Measurements from ENCODE around the gene PDCD1LG2. TPM values are rescaled to one million over a fixed set of nuclear protein-coding genes. Genes with fewer than 3 reads are reported as not detected.

PDCD1LG2 gene
- total RNA-seq, 1 experiment from 2014 or later: not detected

- Histone ChIP-seq H3K79me2 (ENCODE audit: insufficient read depth, low read length) (no peaks in the 10 kb centered on the region), H3K4me2 (ENCODE audit: insufficient read depth, insufficient read length, low read length) (no peak overlapping the region)
- no peak overlapping the region for H3K27ac Mint-ChIP-seq
Observed at GRCh38 chr9:5578698-5579085, 68.4 kb downstream of the PDCD1LG2 start.

More at GRCh38 chr9:5578698-5579085, 68.4 kb downstream of the PDCD1LG2 start:
- Histone ChIP-seq H2BK5ac (ENCODE audit: insufficient read length, low read length) (no peak overlapping the region), H3K79me1 (ENCODE audit: insufficient read depth, low read depth, low read length, poor library complexity, severe bottlenecking) (no peaks in the 10 kb centered on the region), H3K4me1 (ENCODE audit: insufficient read depth, low read length) (no peaks in the 10 kb centered on the region), H4K5ac (ENCODE audit: insufficient read length, low read depth, low read length) (no peak overlapping the region), H2BK12ac (ENCODE audit: insufficient read length, low read depth, low read length) (no peak overlapping the region), H2BK15ac (ENCODE audit: low read depth, low read length) (no peak overlapping the region), H3K23me2 (ENCODE audit: insufficient read length, low read depth, low read length, poor library complexity, severe bottlenecking) (no peaks in the 10 kb centered on the region), H2AFZ (ENCODE audit: low read length) (no peak overlapping the region), H3K56ac (ENCODE audit: insufficient read length, low read depth, low read length) (no peak overlapping the region), H3K4ac (ENCODE audit: low read depth, low read length) (no peak overlapping the region), H3K9me3 (ENCODE audit: control insufficient read depth, low read depth, low read length) (no peaks in the 10 kb centered on the region), H3K18ac (ENCODE audit: insufficient read length, low read depth, low read length) (no peak overlapping the region), H3K27ac (ENCODE audit: insufficient read length, low read depth, low read length) (no peak overlapping the region), H4K8ac (replicated peaks; ENCODE audit: insufficient read length, low read depth, low read length) (no peak overlapping the region), H2AK5ac (ENCODE audit: insufficient read length, low read length) (no peak overlapping the region), H3T11ph (ENCODE audit: low read length) (no peak overlapping the region), H3K14ac (ENCODE audit: insufficient read depth, low read length) (no peak overlapping the region), H3K27me3 (ENCODE audit: insufficient read depth, low read length) (no peaks in the 10 kb centered on the region), H4K20me1 (ENCODE audit: control insufficient read depth, insufficient read depth, insufficient read length) (no peaks in the 10 kb centered on the region), H2BK120ac (ENCODE audit: low read depth, low read length, poor library complexity, severe bottlenecking) (no peak overlapping the region), H3K9ac (ENCODE audit: extremely low read depth, insufficient read length, low read length) (no peak overlapping the region), H4K91ac (ENCODE audit: insufficient read length, low read depth, low read length) (no peak overlapping the region), H3K23ac (ENCODE audit: insufficient read length, low read depth, low read length) (no peak overlapping the region), H2BK20ac (ENCODE audit: low read depth, low read length, poor library complexity, severe bottlenecking) (no peak overlapping the region)
- no peak for DNase-seq
- Mint-ChIP-seq H3K9me3 (peaks cover 3% of the 10 kb centered on the region in 2 experiments; a peak in 3 of 5 replicates), H3K4me3 (no peak overlapping the region), H3K27me3 (ENCODE audit: low read depth) (no peaks in the 10 kb centered on the region; the same call in 1 of the 2 replicates), H3K36me3 (ENCODE audit: insufficient read depth in 1 of 3, low read depth in 3 of 3) (peaks cover 0 to 2% (median 0%) of the 10 kb centered on the region in 3 experiments; a peak in 1 of 7 replicates), H3K4me1 (peaks cover 3 to 6% of the 10 kb centered on the region in 2 experiments; a peak in 3 of 4 replicates)
- no peak for TF ChIP-seq CTCF (conservative IDR thresholded peaks at IDR 0.05)
